Thoracic aorta (tissue), 2 donors: Measurements from ENCODE around the gene CAMKMT. TPM values are rescaled to one million over a fixed set of nuclear protein-coding genes. Genes with fewer than 3 reads are reported as not detected.

Source experiments
- ATAC-seq: fragments of 150-250 bp; one replicate; pipeline ENCODE4 v1.8.0; 2017; ENCODE audit warnings: low read depth; ENCODE audit not compliant: insufficient number of reproducible peaks, low FRiP score
- DNase-seq: peaks from one replicate; pipeline ENCODE4 v3.0.0-alpha.2; 2020; ENCODE audit warnings: low spot score
- H3K27ac ChIP-seq, 2 donors: fragments of 200-600 bp; sonication (generic); 1 replicate in 1 of 2; 2 replicates in 1 of 2; pipeline ENCODE4 v1.5.1; 2016; ENCODE audit warnings: mild to moderate bottlenecking in 2 of 2, moderate library complexity in 2 of 2
- H3K27me3 ChIP-seq: fragments of 200-600 bp; sonication (generic); replicated peaks from 2 replicates; pipeline ENCODE4 v1.6.0; 2016; ENCODE audit warnings: mild to moderate bottlenecking; ENCODE audit not compliant: insufficient read depth
- H3K36me3 ChIP-seq: fragments of 200-600 bp; sonication (generic); one replicate; pipeline ENCODE4 v1.5.1; 2016
- H3K4me1 ChIP-seq, 2 donors: fragments of 200-600 bp; sonication (generic); 1 replicate in 1 of 2; 2 replicates in 1 of 2; pipeline versions ENCODE4 v1.5.1 to v1.6.0; 2016; ENCODE audit warnings: low read depth in 2 of 2, mild to moderate bottlenecking in 1 of 2; ENCODE audit not compliant: control insufficient read depth in 1 of 2
- H3K4me3 ChIP-seq: fragments of 200-600 bp; sonication (generic); 2 replicates; pipeline ENCODE4 v1.5.1; 2016; ENCODE audit warnings: mild to moderate bottlenecking
- H3K9me3 ChIP-seq: fragments of 200-600 bp; sonication (generic); 2 replicates; pipeline ENCODE4 v1.5.1; 2016
- CTCF ChIP-seq: fragments of 200-600 bp; sonication (generic); IDR thresholded peaks from one replicate; pipeline ENCODE4 v1.5.1; 2019; ENCODE audit warnings: antibody characterized with exemption
- total RNA-seq, 2 donors: library from RNA; depleted of rRNA; stranded (reverse); fragments of >200 nt; gene quantifications; one replicate each; pipeline versions ENCODE4 v1.1.0 to v1.2.3, GENCODE V29; 2016

Gene CAMKMT
- total RNA-seq, 2 donors from 2014 or later, result 4.7 to 11.6 TPM

- Histone ChIP-seq H3K9me3 (no peaks in the 10 kb centered on the region), H3K27ac (no peak overlapping the region), H3K4me1 (no peaks in the 10 kb centered on the region), H3K4me3 (no peak overlapping the region), H3K27me3 (no peaks in the 10 kb centered on the region), H3K36me3 (no peaks in the 10 kb centered on the region)
- ATAC-seq (no peak), DNase-seq (no peak)
- TF ChIP-seq CTCF, result no peak
Observed at GRCh38 chr2:44778671-44779476, 417.1 kb downstream of the CAMKMT start.

GRCh38 chr2:44779793-44780192 is 418.0 kb downstream of the CAMKMT start:
- no peaks in the 10 kb centered on the region for H3K36me3 ChIP-seq
- no peaks in the 10 kb centered on the region for H3K27me3 ChIP-seq
- ATAC-seq, result no peak
- H3K9me3 ChIP-seq, result no peaks in the 10 kb centered on the region
- H3K4me1 ChIP-seq, result no peaks in the 10 kb centered on the region
- no peak for DNase-seq
- TF ChIP-seq CTCF, result no peak
- no peak overlapping the region for H3K4me3 ChIP-seq
- no peak overlapping the region for H3K27ac ChIP-seq

- DNase-seq (no peak), ATAC-seq (no peak)
- no peak for TF ChIP-seq CTCF
- no peak overlapping the region for H3K27ac ChIP-seq
- no peaks in the 10 kb centered on the region for H3K27me3 ChIP-seq
- no peaks in the 10 kb centered on the region for H3K36me3 ChIP-seq
- no peaks in the 10 kb centered on the region for H3K4me1 ChIP-seq
- H3K9me3 ChIP-seq, result no peaks in the 10 kb centered on the region
- H3K4me3 ChIP-seq, result no peak overlapping the region
Observed at GRCh38 chr2:44780406-44780805, 418.7 kb downstream of the CAMKMT start.

GRCh38 chr2:44785433-44785832 is 423.7 kb downstream of the CAMKMT start:
- H3K36me3 ChIP-seq, result no peaks in the 10 kb centered on the region
- peaks cover 0 to 5% of the 10 kb centered on the region in 2 donors for H3K4me1 ChIP-seq
- H3K27me3 ChIP-seq, result no peaks in the 10 kb centered on the region
- ATAC-seq (no peak), DNase-seq (no peak)
- no peak overlapping the region for H3K27ac ChIP-seq
- no peaks in the 10 kb centered on the region for H3K9me3 ChIP-seq
- no peak for TF ChIP-seq CTCF
- no peak overlapping the region for H3K4me3 ChIP-seq

GRCh38 chr2:44786045-44786816 is 424.5 kb downstream of the CAMKMT start:
- H3K27ac ChIP-seq, result no peak overlapping the region
- no peak for TF ChIP-seq CTCF
- ATAC-seq (no peak), DNase-seq (no peak)
- no peaks in the 10 kb centered on the region for H3K9me3 ChIP-seq
- H3K36me3 ChIP-seq, result no peaks in the 10 kb centered on the region
- peaks cover 0 to 5% of the 10 kb centered on the region in 2 donors for H3K4me1 ChIP-seq
- no peak overlapping the region for H3K4me3 ChIP-seq
- H3K27me3 ChIP-seq, result no peaks in the 10 kb centered on the region
